Measurements from ENCODE around the gene GRWD1.

The GRWD1 gene

DNA sequence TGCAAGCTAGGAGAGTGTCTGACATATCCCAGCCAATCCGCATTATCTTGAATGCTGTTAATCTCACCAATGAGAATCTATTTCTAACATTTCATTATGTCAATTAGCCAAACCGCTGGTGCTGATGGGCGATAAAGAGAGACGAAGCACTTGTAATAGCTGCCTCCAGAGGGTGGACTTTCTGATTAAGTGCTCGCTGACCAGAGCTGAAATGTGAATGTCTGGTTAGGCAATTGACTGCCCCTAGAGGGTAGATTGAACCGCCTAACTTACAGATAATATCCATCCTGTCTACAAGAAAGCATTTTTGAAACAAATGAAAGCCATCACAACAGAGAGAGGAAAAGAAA lies 552 bp upstream of the GRWD1 start:
- Histone ChIP-seq H2BK12ac (ENCODE audit: low read length) (no peak overlapping the region), H3K4me3 (ENCODE audit: low read depth, low read length) (no peak overlapping the region), H3K79me2 (ENCODE audit: control insufficient read depth, insufficient read depth, low read length, poor library complexity) (peaks cover 2% of the 10 kb centered on the region), H3K9me3 (ENCODE audit: insufficient read depth, low read depth, low read length) (no peaks in the 10 kb centered on the region), H3K14ac (ENCODE audit: low read length) (peak overlapping the region; percentile 8), H3K27ac (ENCODE audit: low read depth, low read length) (peak overlapping the region; percentile 49), H4K8ac (ENCODE audit: low read depth, low read length) (peak overlapping the region; percentile 69), H3K18ac (ENCODE audit: low read length) (no peak overlapping the region), H2BK5ac (ENCODE audit: low read depth, low read length, poor library complexity) (no peak overlapping the region), H2AFZ (ENCODE audit: insufficient read depth, low read length, poor library complexity) (peak overlapping the region; percentile 67), H3K36me3 (ENCODE audit: control insufficient read depth in 1 of 2, insufficient read depth in 2 of 2, low read length in 2 of 2) (peaks cover 26 to 28% of the 10 kb centered on the region in 2 experiments), H3K79me1 (ENCODE audit: low read length) (peaks cover 6% of the 10 kb centered on the region), H3K4me2 (ENCODE audit: low read length) (peak overlapping the region; percentile 82), H3K9ac (ENCODE audit: low read length) (no peak overlapping the region), H3K4ac (ENCODE audit: low read depth, low read length) (peak overlapping the region; percentile 56), H4K12ac (ENCODE audit: low read depth, low read length) (peak overlapping the region; percentile 51), H2AK5ac (ENCODE audit: low read length) (no peak overlapping the region), H3K27me3 (ENCODE audit: insufficient read depth, low read length) (no peaks in the 10 kb centered on the region), H2BK120ac (ENCODE audit: insufficient read depth, low read length, poor library complexity) (no peak overlapping the region), H3K23ac (ENCODE audit: low read length) (no peak overlapping the region), H3K4me1 (ENCODE audit: control insufficient read depth in 1 of 2, insufficient read depth in 2 of 2, low read length in 2 of 2) (peaks cover 11 to 13% of the 10 kb centered on the region in 2 experiments), H4K91ac (ENCODE audit: low read depth, low read length) (no peak overlapping the region)
- DNase-seq = peak; percentile 77 to 91
- WGBS (ENCODE audit: extremely low coverage, insufficient coverage, insufficient read length) = no CpG with 5 or more reads among the region's 6 CpGs

DNA sequence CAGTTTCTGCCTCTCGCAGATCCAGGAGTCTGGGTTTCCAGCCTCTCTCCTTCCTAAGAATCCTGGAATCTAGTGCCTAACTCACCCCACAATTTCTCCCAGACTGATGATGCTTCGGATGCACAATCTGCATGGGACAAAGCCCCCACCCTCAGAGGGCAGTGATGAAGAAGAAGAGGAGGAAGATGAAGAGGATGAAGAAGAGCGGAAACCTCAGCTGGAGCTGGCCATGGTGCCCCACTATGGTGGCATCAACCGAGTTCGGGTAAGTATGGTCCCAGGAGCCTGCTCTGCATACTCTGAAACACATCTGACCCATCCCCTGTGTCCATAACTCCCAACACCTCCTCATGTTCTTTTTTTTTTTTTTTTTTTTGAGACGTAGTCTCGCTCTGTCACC lies 796 bp downstream of the GRWD1 start:
- Histone ChIP-seq H2BK12ac (ENCODE audit: low read length) (no peak overlapping the region), H4K12ac (ENCODE audit: low read depth, low read length) (peak overlapping the region; percentile 35), H3K79me2 (ENCODE audit: control insufficient read depth, insufficient read depth, low read length, poor library complexity) (peaks cover 2% of the 10 kb centered on the region), H2AK5ac (ENCODE audit: low read length) (no peak overlapping the region), H3K4me3 (ENCODE audit: low read depth, low read length) (peak overlapping the region; percentile 92), H3K9me3 (ENCODE audit: insufficient read depth, low read depth, low read length) (no peaks in the 10 kb centered on the region), H3K4me1 (ENCODE audit: control insufficient read depth in 1 of 2, insufficient read depth in 2 of 2, low read length in 2 of 2) (peaks cover 11 to 13% of the 10 kb centered on the region in 2 experiments), H3K9ac (ENCODE audit: low read length) (peak overlapping the region; percentile 95), H3K14ac (ENCODE audit: low read length) (peak overlapping the region; percentile 1), H3K79me1 (ENCODE audit: low read length) (peaks cover 6% of the 10 kb centered on the region), H3K4me2 (ENCODE audit: low read length) (peak overlapping the region; percentile 82), H2BK5ac (ENCODE audit: low read depth, low read length, poor library complexity) (no peak overlapping the region), H2AFZ (ENCODE audit: insufficient read depth, low read length, poor library complexity) (no peak overlapping the region), H3K27me3 (ENCODE audit: insufficient read depth, low read length) (no peaks in the 10 kb centered on the region), H3K36me3 (ENCODE audit: control insufficient read depth in 1 of 2, insufficient read depth in 2 of 2, low read length in 2 of 2) (peaks cover 40 to 41% of the 10 kb centered on the region in 2 experiments), H4K91ac (ENCODE audit: low read depth, low read length) (no peak overlapping the region), H3K4ac (ENCODE audit: low read depth, low read length) (peak overlapping the region; percentile 77), H4K8ac (ENCODE audit: low read depth, low read length) (peak overlapping the region; percentile 25), H2BK120ac (ENCODE audit: insufficient read depth, low read length, poor library complexity) (no peak overlapping the region), H3K18ac (ENCODE audit: low read length) (peak overlapping the region; percentile 61), H3K23ac (ENCODE audit: low read length) (no peak overlapping the region), H3K27ac (ENCODE audit: low read depth, low read length) (peak overlapping the region; percentile 10)
- no CpG with 5 or more reads among the region's 7 CpGs for WGBS (ENCODE audit: extremely low coverage, insufficient coverage, insufficient read length)
- no peak for DNase-seq

DNA sequence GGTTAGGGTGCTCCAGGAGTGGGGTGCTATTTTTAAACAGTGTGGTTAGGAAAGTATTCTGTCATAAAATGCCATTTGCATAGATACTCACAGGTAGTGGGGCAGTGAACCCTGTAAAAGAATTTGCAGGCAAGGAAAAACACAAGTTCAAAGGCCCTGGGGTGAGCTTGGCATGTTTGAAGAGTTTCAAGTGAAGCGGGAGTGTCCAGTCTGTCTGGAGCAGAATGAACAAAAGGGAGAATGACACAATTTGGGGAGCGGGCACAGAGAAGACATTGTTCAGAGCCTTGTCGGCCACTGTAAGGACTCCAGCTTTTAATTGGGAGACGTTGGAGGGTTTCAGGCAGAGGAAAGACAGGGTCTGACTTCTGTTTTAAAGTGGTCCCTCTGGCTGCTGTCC lies 2.8 kb downstream of the GRWD1 start:
- H4K12ac ChIP-seq (ENCODE audit: low read depth, low read length) = no peak overlapping the region
- H3K4ac ChIP-seq (ENCODE audit: low read depth, low read length) = no peak overlapping the region
- no peak overlapping the region for H3K27ac ChIP-seq (ENCODE audit: low read depth, low read length)
- no peak overlapping the region for H3K4me3 ChIP-seq (ENCODE audit: low read depth, low read length)
- no peak overlapping the region for H2BK5ac ChIP-seq (ENCODE audit: low read depth, low read length, poor library complexity)
- no peaks in the 10 kb centered on the region for H3K27me3 ChIP-seq (ENCODE audit: insufficient read depth, low read length)
- H3K9ac ChIP-seq (ENCODE audit: low read length) = no peak overlapping the region
- H4K8ac ChIP-seq (ENCODE audit: low read depth, low read length) = no peak overlapping the region
- H3K9me3 ChIP-seq (ENCODE audit: insufficient read depth, low read depth, low read length) = no peaks in the 10 kb centered on the region
- no peak overlapping the region for H3K23ac ChIP-seq (ENCODE audit: low read length)
- H3K4me2 ChIP-seq (ENCODE audit: low read length) = no peak overlapping the region
- H2BK120ac ChIP-seq (ENCODE audit: insufficient read depth, low read length, poor library complexity) = no peak overlapping the region
- no peak overlapping the region for H4K91ac ChIP-seq (ENCODE audit: low read depth, low read length)
- no peak overlapping the region for H3K18ac ChIP-seq (ENCODE audit: low read length)
- no peak for DNase-seq
- WGBS (ENCODE audit: extremely low coverage, insufficient coverage, insufficient read length) = no CpG with 5 or more reads among the region's 4 CpGs
- peaks cover 6% of the 10 kb centered on the region for H3K79me1 ChIP-seq (ENCODE audit: low read length)
- no peak overlapping the region for H2AK5ac ChIP-seq (ENCODE audit: low read length)
- no peak overlapping the region for H2BK12ac ChIP-seq (ENCODE audit: low read length)
- no peak overlapping the region for H2AFZ ChIP-seq (ENCODE audit: insufficient read depth, low read length, poor library complexity)
- no peak overlapping the region for H3K14ac ChIP-seq (ENCODE audit: low read length)
- peaks cover 11 to 13% of the 10 kb centered on the region in 2 experiments for H3K4me1 ChIP-seq (ENCODE audit: control insufficient read depth in 1 of 2, insufficient read depth in 2 of 2, low read length in 2 of 2)
- peaks cover 2% of the 10 kb centered on the region for H3K79me2 ChIP-seq (ENCODE audit: control insufficient read depth, insufficient read depth, low read length, poor library complexity)
- peaks cover 57 to 58% of the 10 kb centered on the region in 2 experiments for H3K36me3 ChIP-seq (ENCODE audit: control insufficient read depth in 1 of 2, insufficient read depth in 2 of 2, low read length in 2 of 2)

DNA sequence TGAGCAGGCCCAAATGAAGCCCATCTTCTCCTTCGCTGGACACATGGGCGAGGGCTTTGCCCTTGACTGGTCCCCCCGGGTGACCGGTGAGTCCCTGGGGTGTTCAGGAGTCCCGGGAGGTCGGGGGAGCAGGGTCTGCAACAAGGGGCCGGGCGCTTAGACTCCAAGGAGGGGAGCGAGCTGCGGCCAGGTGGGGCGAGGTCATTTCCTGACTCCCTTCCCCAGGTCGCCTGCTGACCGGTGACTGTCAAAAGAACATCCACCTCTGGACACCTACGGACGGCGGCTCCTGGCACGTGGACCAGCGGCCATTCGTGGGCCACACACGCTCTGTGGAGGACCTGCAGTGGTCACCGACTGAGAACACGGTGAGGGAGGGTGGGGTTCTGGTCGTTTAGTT lies 4.7 kb downstream of the GRWD1 start:
- Histone ChIP-seq H4K12ac (ENCODE audit: low read depth, low read length) (no peak overlapping the region), H3K4me3 (ENCODE audit: low read depth, low read length) (no peak overlapping the region), H3K9ac (ENCODE audit: low read length) (no peak overlapping the region), H2AFZ (ENCODE audit: insufficient read depth, low read length, poor library complexity) (no peak overlapping the region), H3K36me3 (ENCODE audit: control insufficient read depth in 1 of 2, insufficient read depth in 2 of 2, low read length in 2 of 2) (peaks cover 70% of the 10 kb centered on the region in 2 experiments), H3K79me1 (ENCODE audit: low read length) (peaks cover 4% of the 10 kb centered on the region), H2AK5ac (ENCODE audit: low read length) (no peak overlapping the region), H2BK120ac (ENCODE audit: insufficient read depth, low read length, poor library complexity) (no peak overlapping the region), H2BK12ac (ENCODE audit: low read length) (no peak overlapping the region), H3K27me3 (ENCODE audit: insufficient read depth, low read length) (no peaks in the 10 kb centered on the region), H2BK5ac (ENCODE audit: low read depth, low read length, poor library complexity) (no peak overlapping the region), H4K91ac (ENCODE audit: low read depth, low read length) (no peak overlapping the region), H3K27ac (ENCODE audit: low read depth, low read length) (no peak overlapping the region), H4K8ac (ENCODE audit: low read depth, low read length) (no peak overlapping the region), H3K23ac (ENCODE audit: low read length) (no peak overlapping the region), H3K4me1 (ENCODE audit: control insufficient read depth in 1 of 2, insufficient read depth in 2 of 2, low read length in 2 of 2) (peaks cover 3 to 4% of the 10 kb centered on the region in 2 experiments), H3K18ac (ENCODE audit: low read length) (no peak overlapping the region), H3K4me2 (ENCODE audit: low read length) (no peak overlapping the region), H3K79me2 (ENCODE audit: control insufficient read depth, insufficient read depth, low read length, poor library complexity) (peaks cover 2% of the 10 kb centered on the region), H3K9me3 (ENCODE audit: insufficient read depth, low read depth, low read length) (peaks cover 2% of the 10 kb centered on the region), H3K14ac (ENCODE audit: low read length) (no peak overlapping the region), H3K4ac (ENCODE audit: low read depth, low read length) (no peak overlapping the region)
- WGBS (ENCODE audit: extremely low coverage, insufficient coverage, insufficient read length) = no CpG with 5 or more reads among the region's 23 CpGs
- no peak for DNase-seq
